ENCODE data around the gene HBB. TPM values are rescaled to one million over a fixed set of nuclear protein-coding genes. Genes with fewer than 3 reads are reported as not detected.
"Not testable (repeated sequence)": the region's sequence is repeated elsewhere in the genome, so short reads cannot be mapped to it uniquely, and the experiment has no call there.

The HBB gene
- total RNA-seq, 1 experiment from 2014 or later, result not detected

- no peak overlapping the region for H3K27ac Mint-ChIP-seq (ENCODE audit: low read depth, unreplicated experiment)
- H3K27me3 Mint-ChIP-seq (ENCODE audit: insufficient read depth, unreplicated experiment), result peaks cover 22% of the 10 kb centered on the region
- CTCF ChIA-PET, result no interaction called here
- intact Hi-C loops (cut with micrococcal nuclease), result no loop called here
- no peaks in the 10 kb centered on the region for H3K36me3 Mint-ChIP-seq (ENCODE audit: insufficient read depth, unreplicated experiment)
- H3K4me3 Mint-ChIP-seq (ENCODE audit: unreplicated experiment), result no peak overlapping the region
- DNase-seq (ENCODE audit: unreplicated experiment), result no peak
- BruUV-seq (replicated peaks), result no TSS peak
- peaks cover 12% of the 10 kb centered on the region for H3K4me1 Mint-ChIP-seq (ENCODE audit: insufficient read depth, unreplicated experiment)
- TF ChIP-seq CTCF (IDR thresholded peaks at IDR 0.05; ENCODE audit: unreplicated experiment), result no peak
- H3K9me3 Mint-ChIP-seq (ENCODE audit: unreplicated experiment), result no peaks in the 10 kb centered on the region
- POLR2A ChIA-PET, result no interaction called here
Observed at GRCh38 chr11:5252919-5253265, 26.0 kb upstream of the HBB start.

- H3K4me3 Mint-ChIP-seq (ENCODE audit: unreplicated experiment), result no peak overlapping the region
- ChIA-PET POLR2A (no interaction called here), CTCF (no interaction called here)
- intact Hi-C loops (cut with micrococcal nuclease), result no loop called here
- H3K36me3 Mint-ChIP-seq (ENCODE audit: insufficient read depth, unreplicated experiment), result no peaks in the 10 kb centered on the region
- no peak for TF ChIP-seq CTCF (IDR thresholded peaks at IDR 0.05; ENCODE audit: unreplicated experiment)
- no peak overlapping the region for H3K27ac Mint-ChIP-seq (ENCODE audit: low read depth, unreplicated experiment)
- H3K27me3 Mint-ChIP-seq (ENCODE audit: insufficient read depth, unreplicated experiment), result peaks cover 27% of the 10 kb centered on the region
- H3K9me3 Mint-ChIP-seq (ENCODE audit: unreplicated experiment), result no peaks in the 10 kb centered on the region
- peaks cover 12% of the 10 kb centered on the region for H3K4me1 Mint-ChIP-seq (ENCODE audit: insufficient read depth, unreplicated experiment)
- no peak for DNase-seq (ENCODE audit: unreplicated experiment)
- BruUV-seq (replicated peaks), result no TSS peak
Observed at GRCh38 chr11:5252192-5252918, 25.5 kb upstream of the HBB start.

- Mint-ChIP-seq H3K4me3 (ENCODE audit: unreplicated experiment) (no peak overlapping the region), H3K27ac (ENCODE audit: low read depth, unreplicated experiment) (no peak overlapping the region), H3K36me3 (ENCODE audit: insufficient read depth, unreplicated experiment) (no peaks in the 10 kb centered on the region), H3K27me3 (ENCODE audit: insufficient read depth, unreplicated experiment) (peaks cover 33% of the 10 kb centered on the region), H3K4me1 (ENCODE audit: insufficient read depth, unreplicated experiment) (peaks cover 12% of the 10 kb centered on the region), H3K9me3 (ENCODE audit: unreplicated experiment) (no peaks in the 10 kb centered on the region)
- no peak for DNase-seq (ENCODE audit: unreplicated experiment)
- no peak for TF ChIP-seq CTCF (IDR thresholded peaks at IDR 0.05; ENCODE audit: unreplicated experiment)
- BruUV-seq (replicated peaks), result no TSS peak
- ChIA-PET CTCF (no interaction called here), POLR2A (no interaction called here)
- intact Hi-C loops (cut with micrococcal nuclease), result no loop called here
Observed at GRCh38 chr11:5251746-5252145, 24.9 kb upstream of the HBB start.

- H3K27ac Mint-ChIP-seq (ENCODE audit: low read depth, unreplicated experiment), result no peak overlapping the region
- H3K4me1 Mint-ChIP-seq (ENCODE audit: insufficient read depth, unreplicated experiment), result peaks cover 12% of the 10 kb centered on the region
- H3K36me3 Mint-ChIP-seq (ENCODE audit: insufficient read depth, unreplicated experiment), result no peaks in the 10 kb centered on the region
- POLR2A ChIA-PET, result no interaction called here
- no peak for DNase-seq (ENCODE audit: unreplicated experiment)
- no peak overlapping the region for H3K4me3 Mint-ChIP-seq (ENCODE audit: unreplicated experiment)
- peaks cover 44% of the 10 kb centered on the region for H3K27me3 Mint-ChIP-seq (ENCODE audit: insufficient read depth, unreplicated experiment)
- CTCF ChIA-PET, result interaction anchor here (0.7 kb wide), 1 partner anchor 132 kb away, joined by 4 read pairs; no protein-coding TSS in a partner anchor
- no TSS peak for BruUV-seq (replicated peaks)
- TF ChIP-seq CTCF (IDR thresholded peaks at IDR 0.05; ENCODE audit: unreplicated experiment), result no peak
- intact Hi-C loops (cut with micrococcal nuclease), result no loop called here
- H3K9me3 Mint-ChIP-seq (ENCODE audit: unreplicated experiment), result no peaks in the 10 kb centered on the region
Observed at GRCh38 chr11:5250543-5251204, 23.8 kb upstream of the HBB start.

- intact Hi-C loops (cut with micrococcal nuclease); BruUV-seq (replicated peaks); CTCF ChIA-PET; H3K27ac Mint-ChIP-seq (ENCODE audit: low read depth, unreplicated experiment); DNase-seq (ENCODE audit: unreplicated experiment); H3K9me3 Mint-ChIP-seq (ENCODE audit: unreplicated experiment); POLR2A ChIA-PET; H3K4me3 Mint-ChIP-seq (ENCODE audit: unreplicated experiment); H3K36me3 Mint-ChIP-seq (ENCODE audit: insufficient read depth, unreplicated experiment); H3K4me1 Mint-ChIP-seq (ENCODE audit: insufficient read depth, unreplicated experiment): not testable (repeated sequence)
- peaks cover 52% of the 10 kb centered on the region for H3K27me3 Mint-ChIP-seq (ENCODE audit: insufficient read depth, unreplicated experiment)
Observed at GRCh38 chr11:5249807-5250396, 23.0 kb upstream of the HBB start, which contains the start of gene HBG1. HBG1 (minus strand) TSS chr11:5249857; CDS start chr11:5249804, 53 bp downstream.

GRCh38 chr11:5248498-5248897 is 21.6 kb upstream of the HBB start:
- H3K27me3 Mint-ChIP-seq (ENCODE audit: insufficient read depth, unreplicated experiment), result peaks cover 56% of the 10 kb centered on the region
- H3K4me3 Mint-ChIP-seq (ENCODE audit: unreplicated experiment); intact Hi-C loops (cut with micrococcal nuclease); DNase-seq (ENCODE audit: unreplicated experiment); H3K36me3 Mint-ChIP-seq (ENCODE audit: insufficient read depth, unreplicated experiment); H3K4me1 Mint-ChIP-seq (ENCODE audit: insufficient read depth, unreplicated experiment); H3K27ac Mint-ChIP-seq (ENCODE audit: low read depth, unreplicated experiment); BruUV-seq (replicated peaks); H3K9me3 Mint-ChIP-seq (ENCODE audit: unreplicated experiment); POLR2A ChIA-PET: not testable (repeated sequence)
- CTCF ChIA-PET, result interaction anchor here (0.7 kb wide), 1 partner anchor 10 kb away, joined by 4 read pairs; no protein-coding TSS in a partner anchor
